Measurements from ENCODE around the gene GID8. TPM values are rescaled to one million over a fixed set of nuclear protein-coding genes. Genes with fewer than 3 reads are reported as not detected.

The GID8 gene
- total and polyA plus RNA-seq, 7 donors = 17.4 to 36.5 (median 25.9) TPM

GRCh38 chr20:62937268-62938104 is 461 bp upstream of the GID8 start:
- peaks cover 0 to 68% (median 56%) of the 10 kb centered on the region in 4 donors for H3K4me1 ChIP-seq
- intact Hi-C loops (cut with DNase I) = loop anchor here (5.0 to 10.0 kb wide), 2 partner anchors 35 to 283 kb away; no protein-coding TSS in a partner anchor
- no peaks in the 10 kb centered on the region for H3K9me3 ChIP-seq
- peaks cover 0 to 31% (median 2%) of the 10 kb centered on the region in 4 donors for H3K36me3 ChIP-seq
- H3K27me3 ChIP-seq = no peaks in the 10 kb centered on the region
- peak overlapping the region; percentile 72 to 94 (median 80) for H3K4me3 ChIP-seq
- WGBS, 2 donors = 0% methylated on average over 92 of the region's 92 CpGs
- TF ChIP-seq POLR2A (IDR thresholded peaks at IDR 0.05) = peak; percentile 78 to 80
- TF ChIP-seq EP300 (IDR thresholded peaks at IDR 0.05) = peak in 2 of 4 donors; percentile 21 to 81
- no peak for TF ChIP-seq CTCF (IDR thresholded peaks at IDR 0.05)
- TF ChIP-seq POLR2AphosphoS5 (IDR thresholded peaks at IDR 0.05) = peak; percentile 95 to 97 (median 96)
- H3K27ac ChIP-seq = peak overlapping the region; percentile 89 to 99 (median 94)
- peak; percentile 98 for DNase-seq

GRCh38 chr20:62940875-62941274 is 2.9 kb downstream of the GID8 start:
- Histone ChIP-seq H3K27me3 (no peaks in the 10 kb centered on the region), H3K36me3 (peaks cover 28 to 45% (median 31%) of the 10 kb centered on the region in 4 donors), H3K9me3 (no peaks in the 10 kb centered on the region), H3K4me1 (peaks cover 0 to 64% (median 48%) of the 10 kb centered on the region in 4 donors), H3K27ac (peak overlapping the region in 3 of 4 donors; percentile 5 to 57 (median 15)), H3K4me3 (no peak overlapping the region)
- TF ChIP-seq POLR2A (IDR thresholded peaks at IDR 0.05) (no peak), CTCF (IDR thresholded peaks at IDR 0.05) (no peak), EP300 (IDR thresholded peaks at IDR 0.05) (no peak), POLR2AphosphoS5 (IDR thresholded peaks at IDR 0.05) (no peak)
- intact Hi-C loops (cut with DNase I) = no loop called here
- 92 to 94% methylated on average over 8 of the region's 8 CpGs for WGBS, 2 donors
- no peak for DNase-seq

GRCh38 chr20:62941792-62942191 is 3.8 kb downstream of the GID8 start:
- DNase-seq = no peak
- Histone ChIP-seq H3K9me3 (no peaks in the 10 kb centered on the region), H3K4me1 (peaks cover 0 to 56% (median 38%) of the 10 kb centered on the region in 4 donors), H3K36me3 (peaks cover 32 to 54% (median 40%) of the 10 kb centered on the region in 4 donors), H3K4me3 (no peak overlapping the region), H3K27me3 (no peaks in the 10 kb centered on the region), H3K27ac (peak overlapping the region in 3 of 4 donors; percentile 6 to 57 (median 15))
- no peak for TF ChIP-seq CTCF (IDR thresholded peaks at IDR 0.05)
- TF ChIP-seq EP300 (IDR thresholded peaks at IDR 0.05) = no peak
- no peak for TF ChIP-seq POLR2AphosphoS5 (IDR thresholded peaks at IDR 0.05)
- no peak for TF ChIP-seq POLR2A (IDR thresholded peaks at IDR 0.05)
- intact Hi-C loops (cut with DNase I) = no loop called here
- WGBS, 2 donors = 91 to 99% methylated on average over 1 of the region's 1 CpG

GRCh38 chr20:62942456-62942855 is 4.5 kb downstream of the GID8 start:
- Histone ChIP-seq H3K36me3 (peaks cover 32 to 61% (median 43%) of the 10 kb centered on the region in 4 donors), H3K4me3 (no peak overlapping the region), H3K27ac (peak overlapping the region in 3 of 4 donors; percentile 6 to 57 (median 15)), H3K4me1 (peaks cover 0 to 54% (median 36%) of the 10 kb centered on the region in 4 donors), H3K9me3 (no peaks in the 10 kb centered on the region), H3K27me3 (no peaks in the 10 kb centered on the region)
- WGBS, 2 donors = 91 to 96% methylated on average over 2 of the region's 2 CpGs
- intact Hi-C loops (cut with DNase I) = no loop called here
- no peak for TF ChIP-seq CTCF (IDR thresholded peaks at IDR 0.05)
- no peak for TF ChIP-seq POLR2AphosphoS5 (IDR thresholded peaks at IDR 0.05)
- TF ChIP-seq POLR2A (IDR thresholded peaks at IDR 0.05) = no peak
- TF ChIP-seq EP300 (IDR thresholded peaks at IDR 0.05) = no peak
- no peak for DNase-seq
